Sigmoid colon (tissue), 7 donors: ENCODE results near the gene EPYC. TPM values are rescaled to one million over a fixed set of nuclear protein-coding genes. Genes with fewer than 3 reads are reported as not detected.

Source experiments
- DNase-seq: peaks from one replicate; pipeline ENCODE4 v3.0.0-alpha.2; 2019
- H3K27ac ChIP-seq, 4 donors: fragments of 200-600 bp; sonication (generic); one replicate each; pipeline ENCODE4 v1.5.1; 2016 to 2019; ENCODE audit warnings: mild to moderate bottlenecking in 1 of 4
- H3K27me3 ChIP-seq, 3 donors: fragments of 200-600 bp; sonication (generic); one replicate each; pipeline ENCODE4 v1.5.1; 2019; ENCODE audit warnings: mild to moderate bottlenecking in 1 of 3
- H3K36me3 ChIP-seq, 4 donors: fragments of 200-600 bp; sonication (generic); one replicate each; pipeline ENCODE4 v1.5.1; 2016 to 2019
- H3K4me1 ChIP-seq, 4 donors: fragments of 200-600 bp; sonication (generic); one replicate each; pipeline ENCODE4 v1.5.1; 2017 to 2019
- H3K4me3 ChIP-seq, 4 donors: fragments of 200-600 bp; sonication (generic); one replicate each; pipeline ENCODE4 v1.5.1; 2017 to 2019; ENCODE audit warnings: mild to moderate bottlenecking in 2 of 4, moderate library complexity in 1 of 4
- H3K9me3 ChIP-seq, 4 donors: fragments of 200-600 bp in 3 of 4; sonication (generic) in 3 of 4; one replicate each; pipeline versions ENCODE4 v1.5.1 to v1.6.1; 2013 to 2019
- CTCF ChIP-seq, 4 experiments: fragments of 450-650 bp in 3 of 4; fragments of 200-600 bp in 1 of 4; IDR thresholded peaks; one replicate each; pipeline ENCODE4 v1.5.1; 2016 to 2019; ENCODE audit warnings: antibody characterized with exemption in 4 of 4, mild to moderate bottlenecking in 3 of 4, moderate library complexity in 2 of 4
- EP300 ChIP-seq, 4 donors: sonication (generic); formaldehyde crosslinking; IDR thresholded peaks; one replicate each; pipeline ENCODE4 v1.6.1; 2017; ENCODE audit warnings: antibody characterized with exemption in 4 of 4
- POLR2A ChIP-seq, 2 donors: fragments of 450-650 bp; IDR thresholded peaks; one replicate each; pipeline ENCODE4 v1.6.1; 2016; ENCODE audit warnings: antibody characterized with exemption in 2 of 2, mild to moderate bottlenecking in 2 of 2, moderate library complexity in 2 of 2
- POLR2AphosphoS5 ChIP-seq, 4 donors: sonication (generic); formaldehyde crosslinking; IDR thresholded peaks; one replicate each; pipeline ENCODE4 v1.6.1; 2017; ENCODE audit warnings: antibody characterized with exemption in 4 of 4
- WGBS, 2 donors: extraction: QIAGEN DNeasy Blood & Tissue Kit; methylation state at CpG; one replicate each; pipeline ENCODE4 v1.1.7; 2013; 5-methylcytosine and 5-hydroxymethylcytosine counted together
- intact Hi-C: fragments of 100-400 bp; cut with DNase I; formaldehyde crosslinking; loops from one replicate; pipeline ENCODE4 v1.15.1; 2023
- polyA plus RNA-seq, 3 donors: library from polyadenylated mRNA; stranded (reverse); fragments of 200-250 nt; gene quantifications; one replicate each; pipeline ENCODE4 v1.2.3, GENCODE V29; 2013
- total RNA-seq, 4 donors: library from RNA; depleted of rRNA; stranded (reverse); fragments of >200 nt; gene quantifications; one replicate each; pipeline ENCODE4 v1.1.0, GENCODE V29; 2016
- donor health status: healthy with polysubstance abuse.
- donor health status: Bipolar disorder and iron deficiency.
- donor health status: healthy.

EPYC gene
- total and polyA plus RNA-seq, 7 donors, result 0.09 TPM; not detected in 6

- H3K27ac ChIP-seq, result no peak overlapping the region
- H3K4me1 ChIP-seq, result no peaks in the 10 kb centered on the region
- H3K4me3 ChIP-seq, result no peak overlapping the region
- 70 to 76% methylated on average over 1 of the region's 1 CpG for WGBS, 2 donors
- TF ChIP-seq POLR2A (IDR thresholded peaks at IDR 0.05), result no peak
- TF ChIP-seq CTCF (IDR thresholded peaks at IDR 0.05), result no peak
- TF ChIP-seq POLR2AphosphoS5 (IDR thresholded peaks at IDR 0.05), result no peak
- no peak for TF ChIP-seq EP300 (IDR thresholded peaks at IDR 0.05)
- intact Hi-C loops, result no loop called here
- H3K36me3 ChIP-seq, result no peaks in the 10 kb centered on the region
- H3K9me3 ChIP-seq, result no peaks in the 10 kb centered on the region
- DNase-seq, result no peak
- no peaks in the 10 kb centered on the region for H3K27me3 ChIP-seq
Observed at GRCh38 chr12:91009319-91009950, 4.7 kb upstream of the EPYC start.

GRCh38 chr12:91007531-91008290 is 2.9 kb upstream of the EPYC start:
- H3K4me3 ChIP-seq, result no peak overlapping the region
- TF ChIP-seq CTCF (IDR thresholded peaks at IDR 0.05) (no peak), POLR2AphosphoS5 (IDR thresholded peaks at IDR 0.05) (no peak), POLR2A (IDR thresholded peaks at IDR 0.05) (no peak), EP300 (IDR thresholded peaks at IDR 0.05) (no peak)
- no peaks in the 10 kb centered on the region for H3K36me3 ChIP-seq
- intact Hi-C loops, result no loop called here
- WGBS, 2 donors, result 63 to 74% methylated on average over 2 of the region's 2 CpGs
- no peaks in the 10 kb centered on the region for H3K9me3 ChIP-seq
- no peak overlapping the region for H3K27ac ChIP-seq
- no peak for DNase-seq
- H3K27me3 ChIP-seq, result no peaks in the 10 kb centered on the region
- no peaks in the 10 kb centered on the region for H3K4me1 ChIP-seq

DNA sequence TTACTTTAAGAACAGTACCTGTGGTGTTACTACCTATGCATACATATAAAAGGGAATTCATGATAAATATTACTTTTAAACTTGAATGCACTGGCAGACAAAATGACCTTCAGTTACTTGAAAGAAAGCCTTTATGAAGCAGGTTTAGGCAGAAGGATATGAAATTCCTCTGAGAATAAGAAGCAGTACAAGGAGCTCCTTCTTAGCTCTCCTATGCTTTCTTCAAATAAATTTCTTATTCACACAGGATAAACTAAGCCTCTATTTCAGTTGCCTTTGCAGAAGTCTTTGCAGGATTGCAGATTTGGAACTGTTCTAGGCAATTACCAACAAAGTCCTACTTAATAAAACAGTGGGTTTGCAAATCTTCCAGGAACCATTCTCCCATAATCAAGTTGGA is 1.0 kb downstream of the EPYC start:
- Histone ChIP-seq H3K4me1 (no peaks in the 10 kb centered on the region), H3K9me3 (no peaks in the 10 kb centered on the region), H3K27ac (no peak overlapping the region), H3K27me3 (no peaks in the 10 kb centered on the region), H3K36me3 (no peaks in the 10 kb centered on the region), H3K4me3 (no peak overlapping the region)
- intact Hi-C loops, result no loop called here
- TF ChIP-seq CTCF (IDR thresholded peaks at IDR 0.05) (no peak), POLR2A (IDR thresholded peaks at IDR 0.05) (no peak), EP300 (IDR thresholded peaks at IDR 0.05) (no peak), POLR2AphosphoS5 (IDR thresholded peaks at IDR 0.05) (no peak)
- no peak for DNase-seq

- no peak for DNase-seq
- no peak overlapping the region for H3K4me3 ChIP-seq
- no peaks in the 10 kb centered on the region for H3K9me3 ChIP-seq
- H3K36me3 ChIP-seq, result no peaks in the 10 kb centered on the region
- 27 to 77% methylated on average over 1 of the region's 1 CpG for WGBS, 2 donors
- TF ChIP-seq EP300 (IDR thresholded peaks at IDR 0.05) (no peak), CTCF (IDR thresholded peaks at IDR 0.05) (no peak), POLR2A (IDR thresholded peaks at IDR 0.05) (no peak), POLR2AphosphoS5 (IDR thresholded peaks at IDR 0.05) (no peak)
- H3K4me1 ChIP-seq, result no peaks in the 10 kb centered on the region
- H3K27me3 ChIP-seq, result no peaks in the 10 kb centered on the region
- intact Hi-C loops, result no loop called here
- H3K27ac ChIP-seq, result no peak overlapping the region
Observed at GRCh38 chr12:91001306-91001705, 3.5 kb downstream of the EPYC start.
